D721Med (cell line): ENCODE results near the gene PELI3.
A peak's percentile ranks its signal among the peaks of the same experiment; 100 is the strongest.
"Not testable (repeated sequence)": the region's sequence is repeated elsewhere in the genome, so short reads cannot be mapped to it uniquely, and the experiment has no call there.

Experiments
- DNase-seq: peaks from one replicate; pipeline ENCODE4 v3.0.0; 2011; ENCODE audit warnings: low spot score; ENCODE audit not compliant: insufficient read length
- FAIRE-seq: peaks from 2 replicates; lab custom pipeline; 2011; peaks lifted over from hg19 to GRCh38; lab: Jason Lieb, UNC
- TF ChIP-seq, protein P1 (sequence below): IDR thresholded peaks from 2 replicates; pipeline ENCODE4 v1.5.1; 2012; ENCODE audit warnings: mild to moderate bottlenecking, control low read depth; ENCODE audit not compliant: insufficient read depth; ENCODE audit errors: missing control alignments

PELI3 gene

DNA sequence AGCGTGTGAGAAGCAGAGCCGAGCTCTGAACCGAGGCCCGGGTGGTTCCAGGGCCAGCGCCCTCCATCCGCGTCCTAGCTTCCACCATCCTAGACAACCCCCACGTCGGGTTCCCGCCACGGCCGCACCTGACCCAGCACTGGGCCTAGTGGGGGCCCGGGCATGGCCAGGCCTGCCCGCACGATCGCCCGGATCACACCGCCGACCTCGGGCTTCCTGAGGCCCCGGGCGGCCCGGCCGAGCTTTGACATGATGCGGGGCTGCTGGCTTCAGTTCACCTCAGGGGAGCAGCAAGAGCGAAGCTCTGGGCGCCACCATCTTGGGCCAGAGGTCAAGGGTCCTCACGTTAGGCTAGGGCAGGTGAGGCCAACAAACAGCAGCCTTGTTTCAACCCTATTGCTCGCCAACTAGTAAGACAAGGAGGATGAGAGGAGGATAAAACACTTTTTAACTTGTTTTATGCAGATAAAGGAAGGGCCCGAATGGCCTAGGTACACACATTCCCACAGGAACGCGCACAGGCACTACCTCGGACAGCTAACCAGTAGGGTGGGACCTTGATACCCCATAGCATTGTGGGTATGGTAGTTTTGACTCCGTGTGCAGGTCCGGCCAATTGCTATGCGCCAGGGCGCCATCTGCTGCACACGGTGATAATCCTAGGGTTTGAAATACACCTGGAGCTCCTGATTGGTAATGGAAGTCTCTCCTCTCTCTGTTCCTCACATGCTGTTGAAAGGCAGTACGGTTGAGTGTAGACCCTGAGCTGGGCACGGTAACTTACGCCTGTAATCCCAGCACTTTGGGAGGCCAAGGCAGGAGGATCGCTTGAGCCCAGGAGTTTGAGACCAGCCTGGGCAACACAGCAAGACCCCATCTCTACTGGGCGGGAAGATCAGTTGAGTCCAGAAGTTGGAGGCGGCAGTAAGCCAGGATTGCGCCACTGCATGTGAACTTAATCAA, 27.9 kb upstream of the PELI3 start, which contains the start of gene MRPL11:
Gene MRPL11, minus strand, starts transcription at position 345 of the 963 bp plus-strand sequence. Its CDS starts 94 bp downstream, at position 251.
- FAIRE-seq = peak; percentile 89
- DNase-seq = peak; percentile 88
- TF ChIP-seq, protein P1, sequence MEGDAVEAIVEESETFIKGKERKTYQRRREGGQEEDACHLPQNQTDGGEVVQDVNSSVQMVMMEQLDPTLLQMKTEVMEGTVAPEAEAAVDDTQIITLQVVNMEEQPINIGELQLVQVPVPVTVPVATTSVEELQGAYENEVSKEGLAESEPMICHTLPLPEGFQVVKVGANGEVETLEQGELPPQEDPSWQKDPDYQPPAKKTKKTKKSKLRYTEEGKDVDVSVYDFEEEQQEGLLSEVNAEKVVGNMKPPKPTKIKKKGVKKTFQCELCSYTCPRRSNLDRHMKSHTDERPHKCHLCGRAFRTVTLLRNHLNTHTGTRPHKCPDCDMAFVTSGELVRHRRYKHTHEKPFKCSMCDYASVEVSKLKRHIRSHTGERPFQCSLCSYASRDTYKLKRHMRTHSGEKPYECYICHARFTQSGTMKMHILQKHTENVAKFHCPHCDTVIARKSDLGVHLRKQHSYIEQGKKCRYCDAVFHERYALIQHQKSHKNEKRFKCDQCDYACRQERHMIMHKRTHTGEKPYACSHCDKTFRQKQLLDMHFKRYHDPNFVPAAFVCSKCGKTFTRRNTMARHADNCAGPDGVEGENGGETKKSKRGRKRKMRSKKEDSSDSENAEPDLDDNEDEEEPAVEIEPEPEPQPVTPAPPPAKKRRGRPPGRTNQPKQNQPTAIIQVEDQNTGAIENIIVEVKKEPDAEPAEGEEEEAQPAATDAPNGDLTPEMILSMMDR = peak; percentile 84

DNA sequence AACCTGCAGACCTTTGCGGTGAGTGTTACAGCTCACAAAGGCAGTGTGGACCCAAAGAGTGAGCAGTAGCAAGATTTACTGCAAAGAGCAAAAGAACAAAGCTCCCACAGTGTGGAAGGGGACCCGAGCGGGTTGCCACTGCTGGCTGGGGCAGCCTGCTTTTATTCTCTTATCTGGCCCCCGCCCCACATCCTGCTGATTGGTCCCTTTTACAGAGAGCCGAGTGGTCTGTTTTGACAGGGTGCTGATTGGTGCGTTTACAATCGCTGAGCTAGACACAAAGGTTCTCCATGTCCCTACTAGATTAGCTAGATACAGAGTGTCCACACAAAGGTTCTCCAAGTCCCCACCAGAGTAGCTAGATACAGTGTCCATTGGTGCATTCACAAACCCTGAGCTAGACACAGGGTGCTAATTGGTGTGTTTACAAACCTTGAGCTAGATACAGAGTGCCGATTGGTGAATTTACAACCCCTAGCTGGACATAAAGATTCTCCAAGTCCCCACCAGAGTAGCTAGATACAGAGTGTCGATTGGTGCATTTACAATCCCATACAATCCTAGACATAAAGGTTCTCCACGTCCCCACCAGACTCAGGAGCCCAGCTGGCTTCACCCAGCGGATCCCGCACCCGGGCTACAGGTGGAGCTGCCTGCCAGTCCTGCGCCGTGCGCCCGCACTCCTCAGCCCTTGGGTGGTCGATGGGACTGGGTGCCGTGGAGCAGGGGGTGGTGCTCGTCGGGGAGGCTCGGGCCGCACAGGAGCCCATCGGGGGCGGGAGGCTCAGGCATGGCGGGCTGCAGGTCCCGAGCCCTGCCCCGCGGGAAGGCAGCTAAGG, 26.4 kb upstream of the PELI3 start:
- FAIRE-seq, DNase-seq: not testable (repeated sequence)

DNA sequence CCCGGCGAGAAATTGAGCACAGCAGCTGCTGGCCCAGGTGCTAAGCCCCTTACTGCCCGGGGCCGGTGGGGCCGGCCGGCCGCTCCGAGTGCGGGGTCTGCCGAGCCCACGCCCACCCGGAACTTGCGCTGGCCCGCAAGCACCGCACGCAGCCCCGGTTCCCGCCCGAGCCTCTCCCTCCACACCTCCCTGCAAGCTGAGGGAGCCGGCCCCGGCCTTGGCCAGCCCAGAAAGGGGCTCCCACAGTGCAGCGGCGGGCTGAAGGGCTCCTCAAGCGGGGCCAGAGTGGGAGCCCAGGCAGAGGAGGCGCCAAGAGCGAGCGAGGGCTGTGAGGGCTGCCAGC, 25.8 kb upstream of the PELI3 start:
- DNase-seq, FAIRE-seq: not testable (repeated sequence)

DNA sequence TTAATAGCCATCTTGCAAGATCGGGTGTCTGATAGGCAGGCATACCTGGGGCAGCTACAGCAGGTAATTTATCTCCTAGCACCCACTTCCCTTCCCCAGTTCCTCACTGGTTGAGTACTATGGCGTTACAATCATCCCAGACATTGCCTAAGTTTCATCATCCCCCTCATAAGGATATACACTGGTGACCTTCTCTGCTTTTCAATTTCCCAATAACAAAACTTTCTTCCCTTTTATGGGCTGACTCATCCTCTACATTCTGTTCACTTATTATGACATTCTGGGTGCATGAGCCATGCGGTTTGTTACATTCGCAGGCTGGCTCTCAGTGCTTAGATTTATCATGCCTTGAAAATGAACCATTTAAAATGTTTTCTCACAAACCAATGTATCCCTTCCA, 23.1 kb upstream of the PELI3 start:
- TF ChIP-seq, protein P1 = no peak
- FAIRE-seq (no peak), DNase-seq (no peak)

DNA sequence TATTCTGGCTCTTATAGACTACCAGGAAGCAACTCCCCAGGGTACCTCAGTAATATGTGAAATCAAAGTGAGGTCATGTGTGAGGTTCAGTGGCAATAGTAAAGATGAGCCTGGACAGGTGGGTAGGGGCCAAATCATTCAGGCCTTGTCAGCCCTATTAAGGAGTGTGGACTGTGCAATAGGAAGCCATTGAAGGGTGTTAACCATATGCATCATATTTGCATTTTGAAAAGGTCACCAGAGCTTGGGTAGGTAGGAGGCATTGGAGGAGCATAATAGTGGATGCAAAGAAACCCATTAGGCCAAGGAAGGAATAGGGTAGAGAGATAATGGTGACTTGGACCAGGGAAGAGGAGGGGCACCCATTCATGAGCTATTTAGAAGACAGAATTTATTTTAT, 19.7 kb upstream of the PELI3 start:
- FAIRE-seq (no peak), DNase-seq (no peak)
- TF ChIP-seq, protein P1 = no peak

DNA sequence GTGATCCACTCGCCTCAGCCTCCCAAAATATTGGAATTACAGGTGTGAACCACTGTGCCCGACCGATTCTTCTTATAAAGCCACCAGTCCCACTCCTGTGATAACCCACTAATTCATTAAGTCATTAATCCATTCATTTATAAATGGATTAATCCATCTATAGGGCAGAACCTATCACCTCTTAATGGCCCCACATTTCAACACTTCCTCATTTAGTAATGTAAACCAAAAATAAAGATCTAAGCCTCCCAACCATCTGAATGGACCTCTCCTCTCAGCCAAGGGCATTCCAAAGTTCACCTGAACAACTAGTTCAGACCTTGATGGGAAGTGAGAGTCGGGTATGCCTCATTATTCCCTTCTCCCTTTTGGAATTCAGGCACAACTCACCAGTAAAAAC, 18.2 kb upstream of the PELI3 start:
- TF ChIP-seq, protein P1 = no peak
- FAIRE-seq (no peak), DNase-seq (no peak)

DNA sequence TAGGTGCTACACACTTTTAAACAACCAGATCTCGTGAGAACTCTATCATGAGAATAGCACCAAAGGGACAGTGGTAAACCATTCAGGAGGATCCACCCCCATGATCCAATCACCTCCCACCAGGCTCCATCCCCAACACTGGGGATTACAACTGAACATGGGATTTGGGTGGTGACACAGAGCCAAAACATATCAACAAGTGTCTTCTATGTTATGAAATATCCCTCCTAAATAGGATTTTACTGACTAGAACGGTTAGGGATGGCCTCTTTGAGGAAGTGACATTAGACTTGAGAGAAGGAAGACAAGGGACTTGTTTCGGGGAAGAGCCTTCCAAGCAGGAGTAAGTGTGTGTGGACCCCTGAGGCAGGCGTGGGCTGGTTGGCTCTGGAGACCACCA, 16.1 kb upstream of the PELI3 start:
- TF ChIP-seq, protein P1 = no peak
- FAIRE-seq (no peak), DNase-seq (no peak)

DNA sequence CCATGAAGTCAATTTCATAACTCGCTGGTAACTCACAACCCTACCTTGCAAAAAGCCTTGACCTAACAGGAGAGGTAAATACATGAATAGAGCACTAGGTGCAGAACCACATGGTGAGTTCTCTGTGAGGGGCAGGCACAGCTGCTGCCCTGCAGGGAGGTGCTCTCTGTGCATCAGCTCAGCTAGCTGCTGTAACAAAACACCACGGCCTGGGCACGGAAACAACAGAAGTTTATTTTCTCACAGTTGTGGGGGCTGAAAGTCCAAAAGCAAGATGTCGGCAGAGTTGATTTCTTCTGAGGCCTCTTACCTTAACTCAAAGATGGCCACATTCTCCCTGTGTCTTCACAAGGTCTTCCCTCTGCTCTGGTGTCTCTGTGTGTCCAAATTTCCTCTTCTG, 15.0 kb upstream of the PELI3 start:
- TF ChIP-seq, protein P1 = no peak
- no peak for FAIRE-seq

More for the DNA sequence above, 15.0 kb upstream of the PELI3 start:
- DNase-seq = no peak
